OCI-LY7 (cell line): ENCODE measurements around the gene SASH3. TPM values are rescaled to one million over a fixed set of nuclear protein-coding genes. Genes with fewer than 3 reads are reported as not detected.
"Not testable (repeated sequence)": the region's sequence is repeated elsewhere in the genome, so short reads cannot be mapped to it uniquely, and the experiment has no call there.

Source experiments
- BruUV-seq: library from RNA; stranded (reverse); fragments of 400-500 nt; replicated peaks from 2 replicates; lab custom pipeline; 2021; lab: Mats Ljungman, UMichigan
- CTCF ChIA-PET: fragments of 300-600 bp; sonication (Branson Sonifier 250); formaldehyde crosslinking; loops from one replicate; lab custom pipeline; 2022; ENCODE audit warnings: antibody characterized with exemption; ENCODE audit not compliant: unreplicated experiment; lab: Charles Lee
- POLR2A ChIA-PET: fragments of 300-600 bp; sonication (Branson Sonifier 250); formaldehyde crosslinking; loops from one replicate; lab custom pipeline; 2022; ENCODE audit warnings: antibody characterized with exemption; lab: Charles Lee
- DNase-seq: peaks from one replicate; pipeline ENCODE4 v3.0.0-alpha.2; 2015; ENCODE audit warnings: low spot score
- H2AFZ ChIP-seq: fragments of 200-600 bp; sonication (generic), shearing (Covaris generic); 2 replicates; pipeline ENCODE4 v1.6.1; 2014; ENCODE audit warnings: mild to moderate bottlenecking, antibody characterized with exemption, low read length, moderate library complexity
- H3K27ac ChIP-seq: fragments of 200-600 bp; sonication (generic); 2 replicates; pipeline ENCODE4 v1.5.1; 2014; ENCODE audit warnings: mixed run types, low read depth, mild to moderate bottlenecking, moderate library complexity, low read length, inconsistent platforms; ENCODE audit not compliant: poor library complexity, severe bottlenecking
- H3K36me3 ChIP-seq: fragments of 200-600 bp; sonication (generic); 2 replicates; pipeline ENCODE4 v1.6.1; 2014; ENCODE audit warnings: mild to moderate bottlenecking, antibody characterized with exemption, low read length, moderate library complexity, mixed read lengths; ENCODE audit not compliant: insufficient read depth
- H3K4me1 ChIP-seq: fragments of 200-600 bp; sonication (generic); 2 replicates; pipeline ENCODE4 v1.5.1; 2014; ENCODE audit warnings: mild to moderate bottlenecking, low read length; ENCODE audit not compliant: insufficient read depth, poor library complexity, severe bottlenecking
- H3K4me2 ChIP-seq: fragments of 200-600 bp; sonication (generic); 2 replicates; pipeline ENCODE4 v1.6.1; 2014; ENCODE audit warnings: mild to moderate bottlenecking, low read length
- H3K4me3 ChIP-seq: fragments of 200-600 bp; sonication (generic); 2 replicates; pipeline ENCODE4 v1.5.1; 2014; ENCODE audit warnings: mild to moderate bottlenecking, low read depth, low read length; ENCODE audit not compliant: poor library complexity, severe bottlenecking
- H3K79me2 ChIP-seq: fragments of 200-600 bp; sonication (generic); 2 replicates; pipeline ENCODE4 v1.6.1; 2016; ENCODE audit warnings: low read depth, mild to moderate bottlenecking, low read length, moderate library complexity, mixed read lengths; ENCODE audit not compliant: insufficient read depth
- H3K9me2 ChIP-seq: fragments of 200-600 bp; sonication (generic); 2 replicates; pipeline ENCODE4 v1.6.1; 2016; ENCODE audit warnings: mild to moderate bottlenecking, low read length, mixed read lengths; ENCODE audit not compliant: insufficient read depth
- H3K9me3 ChIP-seq: fragments of 200-600 bp; sonication (generic); 2 replicates; pipeline ENCODE4 v1.6.1; 2014; ENCODE audit warnings: mild to moderate bottlenecking, mixed run types, low read length, mixed read lengths
- H4K20me1 ChIP-seq: fragments of 200-600 bp; sonication (generic); 2 replicates; pipeline ENCODE4 v1.6.1; 2014; ENCODE audit warnings: mild to moderate bottlenecking, antibody characterized with exemption, low read length, moderate library complexity, mixed read lengths; ENCODE audit not compliant: insufficient read depth
- CTCF ChIP-seq: fragments of 200-600 bp; sonication (generic); conservative IDR thresholded peaks from 2 replicates; pipeline ENCODE4 v1.5.1; 2014; ENCODE audit warnings: mild to moderate bottlenecking, antibody characterized with exemption, low read length, moderate library complexity, mixed read lengths
- EZH2phosphoT487 ChIP-seq: fragments of 200-600 bp; sonication (generic); IDR thresholded peaks from 2 replicates; pipeline ENCODE4 v1.6.1; 2018; ENCODE audit warnings: low read depth, borderline replicate concordance, mild to moderate bottlenecking, mixed run types, antibody characterized with exemption, low read length, moderate library complexity, mixed read lengths
- intact Hi-C: fragments of 100-400 bp; cut with micrococcal nuclease; formaldehyde crosslinking; loops from one replicate; pipeline ENCODE4 v1.10.0; 2022; ENCODE audit not compliant: unreplicated experiment
- total RNA-seq, 2 experiments: library from RNA; depleted of rRNA in 1 of 2; stranded (reverse); fragments of >200 nt in 1 of 2; shearing (Covaris generic) in 1 of 2; gene quantifications; 2 replicates each; pipeline ENCODE4 v1.2.3, GENCODE V29; 2014 to 2022

Gene SASH3
- total RNA-seq, 2 experiments from 2014 or later: 157 to 194 TPM

GRCh38 chrX:129739578-129739977, 40.2 kb upstream of the SASH3 start:
- Histone ChIP-seq H4K20me1 (no peaks in the 10 kb centered on the region), H3K36me3 (no peaks in the 10 kb centered on the region), H3K9me3 (no peaks in the 10 kb centered on the region), H3K79me2 (no peaks in the 10 kb centered on the region), H3K27ac (no peak overlapping the region), H3K9me2 (no peaks in the 10 kb centered on the region), H2AFZ (no peak overlapping the region), H3K4me3 (no peak overlapping the region), H3K4me2 (no peak overlapping the region), H3K4me1 (peaks cover 13% of the 10 kb centered on the region)
- intact Hi-C loops: no loop called here
- POLR2A ChIA-PET: no interaction called here
- no TSS peak for BruUV-seq
- DNase-seq: no peak
- TF ChIP-seq EZH2phosphoT487 (no peak), CTCF (no peak)
- CTCF ChIA-PET: no interaction called here

- Histone ChIP-seq H3K27ac (no peak overlapping the region), H3K4me1 (peaks cover 13% of the 10 kb centered on the region), H3K4me3 (no peak overlapping the region), H3K4me2 (no peak overlapping the region), H2AFZ (no peak overlapping the region), H3K9me2 (no peaks in the 10 kb centered on the region), H3K79me2 (no peaks in the 10 kb centered on the region), H3K36me3 (no peaks in the 10 kb centered on the region), H3K9me3 (no peaks in the 10 kb centered on the region), H4K20me1 (no peaks in the 10 kb centered on the region)
- DNase-seq: no peak
- TF ChIP-seq CTCF: no peak
- no peak for TF ChIP-seq EZH2phosphoT487
- ChIA-PET POLR2A (no interaction called here), CTCF (no interaction called here)
- BruUV-seq: no TSS peak
- intact Hi-C loops: no loop called here
Observed at GRCh38 chrX:129741880-129742758, 37.6 kb upstream of the SASH3 start.

GRCh38 chrX:129742759-129743152, 37.0 kb upstream of the SASH3 start:
- H3K4me2 ChIP-seq, intact Hi-C loops, BruUV-seq, H3K9me2 ChIP-seq, H3K4me1 ChIP-seq, H3K36me3 ChIP-seq, H3K9me3 ChIP-seq, H3K4me3 ChIP-seq, DNase-seq, H2AFZ ChIP-seq, H3K27ac ChIP-seq, CTCF ChIA-PET, H3K79me2 ChIP-seq, POLR2A ChIA-PET, H4K20me1 ChIP-seq: not testable (repeated sequence)
